OCI-LY3 (cell line): ENCODE results near the gene GPR137B.
A peak's percentile ranks its signal among the peaks of the same experiment; 100 is the strongest.
"Not testable (repeated sequence)": the region's sequence is repeated elsewhere in the genome, so short reads cannot be mapped to it uniquely, and the experiment has no call there.

Experiments
- H2AFZ ChIP-seq: fragments of 200-600, 300-600 bp; shearing (Covaris generic); 2 replicates; pipeline ENCODE4 v1.6.0; 2014; ENCODE audit warnings: antibody characterized with exemption, low read depth, low read length
- H3K27ac ChIP-seq: fragments of 200-600, 300-600 bp; sonication (generic); 2 replicates; pipeline ENCODE4 v1.5.1; 2014; ENCODE audit warnings: mild to moderate bottlenecking, low read length, moderate library complexity, mixed read lengths
- H3K27me3 ChIP-seq: fragments of 200-600, 300-600 bp; sonication (generic); 2 replicates; pipeline ENCODE4 v1.6.1; 2014; ENCODE audit warnings: low read depth, low read length, mixed read lengths
- H3K36me3 ChIP-seq: fragments of 200-600, 300-600 bp; sonication (generic); replicated peaks from 2 replicates; pipeline ENCODE3; 2014; ENCODE audit warnings: low read depth, low read length, mixed read lengths
- H3K4me1 ChIP-seq: fragments of 300-600, 200-600 bp; sonication (generic); 2 replicates; pipeline ENCODE4 v1.6.1; 2014; ENCODE audit warnings: low read length, mixed read lengths
- H3K4me2 ChIP-seq: fragments of 200-600, 300-600 bp; sonication (generic); 2 replicates; pipeline ENCODE4 v1.6.1; 2014; ENCODE audit warnings: low read length, mixed read lengths
- H3K4me3 ChIP-seq: fragments of 300-600, 200-600 bp; sonication (generic); 2 replicates; pipeline ENCODE4 v1.5.1; 2014; ENCODE audit warnings: antibody characterized with exemption, mild to moderate bottlenecking, low read length, moderate library complexity
- H3K79me2 ChIP-seq: fragments of 300-600, 200-600 bp; shearing (Covaris generic); 2 replicates; pipeline ENCODE4 v1.6.1; 2014; ENCODE audit warnings: mild to moderate bottlenecking, low read length, mixed read lengths
- H3K9ac ChIP-seq: fragments of 300-600, 200-600 bp; shearing (Covaris generic); 2 replicates; pipeline ENCODE4 v1.6.0; 2014; ENCODE audit warnings: mild to moderate bottlenecking, low read length, moderate library complexity
- H3K9me3 ChIP-seq: fragments of 200-600, 300-600 bp; shearing (Covaris generic); 2 replicates; pipeline ENCODE4 v1.6.1; 2014; ENCODE audit warnings: low read length, mixed read lengths; ENCODE audit not compliant: insufficient read depth
- H4K20me1 ChIP-seq: fragments of 200-600, 300-600 bp; sonication (generic); 2 replicates; pipeline ENCODE4 v1.6.1; 2016; ENCODE audit warnings: low read length, mixed read lengths; ENCODE audit not compliant: insufficient read depth
- CTCF ChIP-seq: fragments of 200-600, 300-600 bp; sonication (generic); IDR thresholded peaks from 2 replicates; pipeline ENCODE4 v1.5.1; 2014; ENCODE audit warnings: antibody characterized with exemption, low read length, low read depth
- EZH2phosphoT487 ChIP-seq: fragments of 200-600 bp; shearing (Covaris generic); IDR thresholded peaks from 2 replicates; pipeline ENCODE4 v1.6.1; 2018; ENCODE audit warnings: antibody characterized with exemption, mixed run types, low read depth

GPR137B gene

GRCh38 chr1:236158719-236159118, 16.4 kb downstream of the GPR137B start:
- peak overlapping the region; percentile 97 for H3K27ac ChIP-seq
- no peak for TF ChIP-seq CTCF
- no peak for TF ChIP-seq EZH2phosphoT487
- H4K20me1 ChIP-seq: peaks cover 21% of the 10 kb centered on the region
- peak overlapping the region; percentile 82 for H3K9ac ChIP-seq
- H3K4me3 ChIP-seq: peak overlapping the region; percentile 49
- no peaks in the 10 kb centered on the region for H3K27me3 ChIP-seq
- peaks cover 38% of the 10 kb centered on the region for H3K36me3 ChIP-seq
- peaks cover 88% of the 10 kb centered on the region for H3K4me1 ChIP-seq
- no peak overlapping the region for H2AFZ ChIP-seq
- H3K4me2 ChIP-seq: peak overlapping the region; percentile 82
- H3K79me2 ChIP-seq: peaks cover 78% of the 10 kb centered on the region
- peaks cover 14% of the 10 kb centered on the region for H3K9me3 ChIP-seq

- TF ChIP-seq EZH2phosphoT487: 0 out of 2 replicates have a peak, but pooled peaks have one; percentile 47
- no peak for TF ChIP-seq CTCF
- H3K4me2 ChIP-seq: peak overlapping the region; percentile 82
- peak overlapping the region; percentile 55 for H3K4me3 ChIP-seq
- H3K36me3 ChIP-seq: peaks cover 39% of the 10 kb centered on the region
- H3K4me1 ChIP-seq: peaks cover 82% of the 10 kb centered on the region
- H2AFZ ChIP-seq: no peak overlapping the region
- peak overlapping the region; percentile 82 for H3K9ac ChIP-seq
- peak overlapping the region; percentile 97 for H3K27ac ChIP-seq
- peaks cover 14% of the 10 kb centered on the region for H3K9me3 ChIP-seq
- H3K27me3 ChIP-seq: no peaks in the 10 kb centered on the region
- peaks cover 78% of the 10 kb centered on the region for H3K79me2 ChIP-seq
- H4K20me1 ChIP-seq: peaks cover 9% of the 10 kb centered on the region; the same call in 1 of the 2 replicates
Observed at GRCh38 chr1:236159704-236160539, 17.6 kb downstream of the GPR137B start.

GRCh38 chr1:236160540-236161127, 18.3 kb downstream of the GPR137B start:
- Histone ChIP-seq H3K79me2 (peaks cover 78% of the 10 kb centered on the region), H3K9ac (peak overlapping the region; percentile 82), H3K4me3 (peak overlapping the region; percentile 55), H3K4me2 (peak overlapping the region; percentile 82), H4K20me1 (peaks cover 3% of the 10 kb centered on the region; the same call in 1 of the 2 replicates), H2AFZ (no peak overlapping the region), H3K4me1 (peaks cover 75% of the 10 kb centered on the region), H3K9me3 (peaks cover 14% of the 10 kb centered on the region), H3K27ac (peak overlapping the region; percentile 97), H3K27me3 (no peaks in the 10 kb centered on the region), H3K36me3 (peaks cover 39% of the 10 kb centered on the region)
- no peak for TF ChIP-seq CTCF
- no peak for TF ChIP-seq EZH2phosphoT487

- Histone ChIP-seq H3K9ac (peak overlapping the region; percentile 82; the same call in 1 of the 2 replicates), H3K36me3 (peaks cover 35% of the 10 kb centered on the region), H2AFZ (no peak overlapping the region), H3K4me1 (peaks cover 69% of the 10 kb centered on the region), H3K79me2 (peaks cover 78% of the 10 kb centered on the region), H4K20me1 (no peaks in the 10 kb centered on the region; the same call in 1 of the 2 replicates), H3K4me2 (peak overlapping the region; percentile 82), H3K4me3 (peak overlapping the region; percentile 55), H3K9me3 (peaks cover 14% of the 10 kb centered on the region), H3K27ac (peak overlapping the region; percentile 97), H3K27me3 (no peaks in the 10 kb centered on the region)
- TF ChIP-seq EZH2phosphoT487 (no peak), CTCF (no peak)
Observed at GRCh38 chr1:236161230-236161629, 18.9 kb downstream of the GPR137B start.

- H2AFZ ChIP-seq, H4K20me1 ChIP-seq, H3K4me3 ChIP-seq, H3K9ac ChIP-seq, H3K27me3 ChIP-seq, H3K4me2 ChIP-seq: not testable (repeated sequence)
- Histone ChIP-seq H3K36me3 (peaks cover 37% of the 10 kb centered on the region), H3K9me3 (peaks cover 14% of the 10 kb centered on the region), H3K27ac (peak overlapping the region; percentile 97; the same call in 1 of the 2 replicates), H3K4me1 (peaks cover 66% of the 10 kb centered on the region), H3K79me2 (peaks cover 80% of the 10 kb centered on the region)
Observed at GRCh38 chr1:236161755-236162154, 19.4 kb downstream of the GPR137B start.
